Measurements from ENCODE around the gene ETS2. TPM values are rescaled to one million over a fixed set of nuclear protein-coding genes. Genes with fewer than 3 reads are reported as not detected.

Gene ETS2
- total and polyA plus RNA-seq, 10 of the 15 experiments (the other 5 are each of a cell fraction or from before 2014, with no cell fraction given): 0.52 to 8.6 (median 3.8) TPM

GRCh38 chr21:38837806-38838461, 32.2 kb downstream of the ETS2 start (continued):
- TF ChIP-seq NR2C2 (IDR thresholded peaks at IDR 0.05; ENCODE audit: borderline replicate concordance, control insufficient read depth, insufficient read length, low read depth): no peak
- TF ChIP-seq ZNF24 (IDR thresholded peaks at IDR 0.05): no peak
- TF ChIP-seq RAD51 (IDR thresholded peaks at IDR 0.05): no peak
- no peak for TF ChIP-seq TCF12 (IDR thresholded peaks at IDR 0.05; ENCODE audit: low read depth, low read length)
- no peak for TF ChIP-seq BRCA1 (IDR thresholded peaks at IDR 0.05; ENCODE audit: low read depth, low read length)
- TF ChIP-seq STAT3 (IDR thresholded peaks at IDR 0.05; ENCODE audit: low read depth, low read length): no peak
- TF ChIP-seq ASH2L (IDR thresholded peaks at IDR 0.05; ENCODE audit: borderline replicate concordance, low read depth): no peak

GRCh38 chr21:38838598-38839327, 33.0 kb downstream of the ETS2 start:
- H3K79me2 ChIP-seq (ENCODE audit: control insufficient read depth, insufficient read depth, low read length): no peaks in the 10 kb centered on the region
- FAIRE-seq (no peak), DNase-seq (ENCODE audit: low read depth, low spot score) (no peak), ATAC-seq (no peak)
- ChIA-PET SMC1A (ENCODE audit: uncharacterized antibody, unreplicated experiment) (no interaction called here), RAD21 (ENCODE audit: unreplicated experiment) (interaction anchor here (1.5 kb wide), 1 partner anchor 89 kb away, joined by 3 read pairs; no protein-coding TSS in a partner anchor), CTCF (no interaction called here), POLR2A (no interaction called here)
- no peak for TF ChIP-seq TARDBP (IDR thresholded peaks at IDR 0.05; ENCODE audit: borderline replicate concordance)
- TF ChIP-seq POLR2AphosphoS2 (IDR thresholded peaks at IDR 0.05; ENCODE audit: low read depth, low read length): no peak
- no peak for TF ChIP-seq ESRRA (IDR thresholded peaks at IDR 0.05; ENCODE audit: low read length)
- in situ Hi-C loops (cut with MboI): no loop called here
- no peaks in the 10 kb centered on the region for H3K36me3 ChIP-seq (ENCODE audit: control insufficient read depth in 2 of 2, insufficient read depth in 2 of 2, low read length in 1 of 2)
- no peaks in the 10 kb centered on the region for H3K9me3 ChIP-seq (replicated peaks; ENCODE audit: control insufficient read depth, insufficient read depth, low read length)
- BruUV-seq (replicated peaks): no TSS peak
- H3K27ac ChIP-seq (ENCODE audit: control insufficient read depth, insufficient read depth): no peak overlapping the region
- H3K9ac ChIP-seq (ENCODE audit: control insufficient read depth, insufficient read depth, low read length): no peak overlapping the region
- no peaks in the 10 kb centered on the region; a peak in 1 of 4 replicates for H3K27me3 ChIP-seq (replicated peaks in 1 of 2; ENCODE audit: control insufficient read depth in 2 of 2, insufficient read depth in 2 of 2, low read length in 1 of 2)
- WGBS (ENCODE audit: insufficient coverage, insufficient replicate concordance, low lambda C conversion rate, missing lambda C conversion rate): 21% methylated on average over 12 of the region's 12 CpGs
- H3K4me2 ChIP-seq (ENCODE audit: control insufficient read depth, insufficient read depth): no peak overlapping the region
- no peaks in the 10 kb centered on the region for H4K20me1 ChIP-seq (ENCODE audit: control insufficient read depth, insufficient read depth)
- H3K4me3 ChIP-seq: no peak overlapping the region
- H2AFZ ChIP-seq (ENCODE audit: control insufficient read depth, low read depth, low read length): no peak overlapping the region
- no peaks in the 10 kb centered on the region for H3K4me1 ChIP-seq (ENCODE audit: control insufficient read depth, insufficient read depth, low read length)
- intact Hi-C loops (cut with micrococcal nuclease; ENCODE audit: unreplicated experiment): no loop called here
